ENCODE results near the gene CREBBP. TPM values are rescaled to one million over a fixed set of nuclear protein-coding genes. Genes with fewer than 3 reads are reported as not detected.
"Not testable (repeated sequence)": the region's sequence is repeated elsewhere in the genome, so short reads cannot be mapped to it uniquely, and the experiment has no call there.

The CREBBP gene
- total RNA-seq, 2 donors from 2014 or later = 57.1 to 63.1 TPM

DNA sequence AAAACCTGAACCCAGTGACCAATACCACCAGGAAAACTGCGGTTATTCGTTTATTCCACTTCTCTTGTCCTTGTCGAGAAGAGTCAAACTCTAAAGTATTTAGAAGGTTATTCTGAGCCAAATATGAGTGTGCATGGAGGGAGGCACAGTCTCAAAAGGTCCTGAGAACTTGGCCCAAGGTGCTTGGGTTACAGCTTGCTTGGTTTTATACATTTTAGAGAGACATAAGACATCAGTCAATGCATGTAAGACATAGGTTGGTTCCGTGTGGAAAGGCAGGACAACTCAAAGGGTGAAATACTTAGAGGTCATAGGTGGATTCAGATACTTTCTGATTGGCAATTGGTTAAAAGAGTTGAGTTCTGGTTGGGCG is 162.5 kb downstream of the CREBBP start:
- Mint-ChIP-seq H3K27me3 (ENCODE audit: low read depth) (no peaks in the 10 kb centered on the region), H3K9me3 (no peaks in the 10 kb centered on the region), H3K4me3 (peak overlapping the region; percentile 91 to 93), H3K4me1 (ENCODE audit: low read depth) (peaks cover 40% of the 10 kb centered on the region), H3K27ac (peak overlapping the region; percentile 86), H3K36me3 (ENCODE audit: insufficient read depth in 2 of 2) (peaks cover 0 to 7% of the 10 kb centered on the region in 2 donors)
- DNase-seq = no peak
- no peak for ATAC-seq (replicated peaks in 1 of 2)

DNA sequence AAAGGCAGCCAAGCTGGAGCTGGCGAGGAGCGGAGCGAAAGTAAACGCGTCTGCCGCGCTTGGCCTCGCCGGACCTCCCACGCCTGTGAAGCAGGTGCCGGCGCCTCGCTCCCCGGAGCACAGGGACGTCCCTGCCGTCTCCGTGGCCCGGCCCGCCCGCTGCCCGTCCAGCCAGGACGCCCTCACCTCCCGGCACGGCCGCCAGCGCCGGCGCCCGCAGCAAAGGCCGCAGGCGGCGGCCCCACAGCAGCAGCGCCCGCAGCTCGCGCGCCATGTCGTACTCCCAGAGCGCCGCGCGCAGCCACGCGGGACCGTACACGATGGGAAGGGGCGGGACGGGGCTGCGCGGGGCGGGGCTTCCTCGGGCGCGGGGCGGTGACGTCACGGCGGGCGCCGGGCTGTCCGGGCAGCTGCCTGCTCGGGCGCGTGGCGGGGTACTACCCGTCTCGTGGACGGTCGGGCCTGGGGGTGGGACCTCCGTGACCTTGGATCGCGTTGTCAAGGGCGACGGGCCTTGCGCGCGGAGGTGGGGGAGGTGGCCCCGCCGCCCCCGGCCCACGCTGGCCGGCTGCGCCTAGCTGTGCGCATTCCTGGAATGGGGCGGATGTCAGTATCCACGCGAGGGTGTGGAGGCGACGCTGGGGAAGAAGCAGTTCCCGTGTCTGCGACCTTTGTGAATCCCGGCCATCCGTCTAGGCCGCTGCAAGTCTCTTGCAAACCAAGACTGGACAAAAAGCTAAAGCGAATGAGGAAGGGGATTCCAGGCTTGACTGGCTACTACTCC is 163.1 kb downstream of the CREBBP start, which contains the start of gene TRAP1:
Gene TRAP1, minus strand, starts transcription at position 290 of the 784 bp plus-strand sequence. Its CDS starts 16 bp downstream, at position 274.
- Mint-ChIP-seq H3K4me1 (ENCODE audit: low read depth) (peaks cover 46% of the 10 kb centered on the region), H3K9me3 (no peaks in the 10 kb centered on the region), H3K27me3 (ENCODE audit: low read depth) (no peaks in the 10 kb centered on the region), H3K4me3 (peak within 1 kb of the TSS; percentile 91 to 93), H3K27ac (peak within 1 kb of the TSS; percentile 88), H3K36me3 (ENCODE audit: insufficient read depth in 2 of 2) (peaks cover 0 to 7% of the 10 kb centered on the region in 2 donors)
- DNase-seq = peak; percentile 90 to 93
- ATAC-seq (replicated peaks in 1 of 2) = peak; percentile 94 to 95

DNA sequence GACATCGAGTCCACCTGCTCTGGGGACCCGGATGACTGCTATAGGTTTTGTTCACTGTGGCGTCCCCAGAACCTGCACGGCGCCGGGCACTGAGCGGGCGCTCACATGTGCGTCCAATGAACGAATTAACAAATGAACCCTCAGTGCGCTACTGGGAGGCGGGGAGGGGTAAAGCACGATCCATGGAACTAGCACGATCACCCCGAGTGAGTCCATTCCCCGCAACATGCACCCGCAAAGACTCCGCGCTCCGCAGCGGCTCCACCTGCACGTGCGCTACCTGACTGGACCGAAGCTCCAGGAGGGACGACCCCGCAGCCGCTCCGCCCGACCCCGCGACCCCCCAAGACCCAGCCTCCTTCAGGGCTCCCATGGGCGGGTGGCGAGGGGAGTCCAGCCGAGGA is 163.7 kb downstream of the CREBBP start:
- ATAC-seq (replicated peaks in 1 of 2) = peak; percentile 26 to 35
- peaks cover 0 to 7% of the 10 kb centered on the region in 2 donors for H3K36me3 Mint-ChIP-seq (ENCODE audit: insufficient read depth in 2 of 2)
- H3K4me1 Mint-ChIP-seq (ENCODE audit: low read depth) = peaks cover 47% of the 10 kb centered on the region
- DNase-seq = peak; percentile 38 to 40
- no peaks in the 10 kb centered on the region for H3K27me3 Mint-ChIP-seq (ENCODE audit: low read depth)
- H3K9me3 Mint-ChIP-seq = no peaks in the 10 kb centered on the region
- H3K4me3 Mint-ChIP-seq = peak overlapping the region; percentile 91 to 93
- H3K27ac Mint-ChIP-seq = peak overlapping the region; percentile 88

DNA sequence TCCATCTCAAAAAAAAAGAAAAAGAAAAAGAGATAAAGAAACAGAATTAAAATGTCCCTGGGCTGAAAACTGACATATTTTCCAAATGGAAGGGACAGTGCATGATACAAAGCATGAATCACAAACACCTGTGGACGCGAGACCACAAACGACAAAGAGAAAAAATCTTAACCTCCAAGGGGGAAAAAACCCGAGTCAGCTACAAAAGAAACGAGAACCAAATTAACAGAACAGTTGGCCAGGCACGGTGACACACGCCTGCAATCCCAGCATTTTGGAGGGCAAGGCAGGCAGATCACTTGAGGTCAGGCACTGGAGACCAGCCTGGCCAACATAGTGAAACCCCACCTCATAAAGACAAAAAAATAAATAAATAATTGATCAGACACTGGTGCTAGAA is 165.1 kb downstream of the CREBBP start:
- Mint-ChIP-seq H3K27ac (no peak overlapping the region), H3K4me1 (ENCODE audit: low read depth) (peaks cover 47% of the 10 kb centered on the region), H3K36me3 (ENCODE audit: insufficient read depth in 2 of 2) (peaks cover 0 to 7% of the 10 kb centered on the region in 2 donors), H3K9me3 (no peaks in the 10 kb centered on the region), H3K4me3 (peak overlapping the region; percentile 56 to 91), H3K27me3 (ENCODE audit: low read depth) (no peaks in the 10 kb centered on the region)
- no peak for ATAC-seq (replicated peaks in 1 of 2)
- DNase-seq = no peak

DNA sequence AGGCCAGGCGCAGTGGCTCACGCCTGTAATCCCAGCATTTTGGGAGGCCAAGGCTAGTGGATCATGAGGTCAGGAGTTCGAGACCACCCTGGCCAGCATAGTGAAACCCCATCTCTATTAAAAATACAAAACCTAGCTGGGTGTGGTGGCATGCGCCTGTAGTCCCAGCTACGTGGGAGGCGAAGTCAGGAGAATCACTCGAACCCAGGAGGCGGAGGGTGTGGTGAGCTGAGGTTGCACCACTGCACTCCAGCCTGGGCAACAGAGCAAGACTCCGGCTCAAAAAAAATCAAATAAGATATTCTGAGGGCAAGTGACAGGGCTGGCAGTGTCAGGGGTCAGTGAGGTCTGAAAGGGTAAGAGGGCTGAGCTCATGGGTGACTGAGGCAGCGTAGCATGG is 166.1 kb downstream of the CREBBP start:
- H3K9me3 Mint-ChIP-seq; H3K27me3 Mint-ChIP-seq (ENCODE audit: low read depth); ATAC-seq (replicated peaks in 1 of 2); H3K27ac Mint-ChIP-seq; DNase-seq; H3K36me3 Mint-ChIP-seq (ENCODE audit: insufficient read depth in 2 of 2): not testable (repeated sequence)
- H3K4me3 Mint-ChIP-seq = peak overlapping the region in 1 of 2 donors; percentile 10
- peaks cover 47% of the 10 kb centered on the region for H3K4me1 Mint-ChIP-seq (ENCODE audit: low read depth)

DNA sequence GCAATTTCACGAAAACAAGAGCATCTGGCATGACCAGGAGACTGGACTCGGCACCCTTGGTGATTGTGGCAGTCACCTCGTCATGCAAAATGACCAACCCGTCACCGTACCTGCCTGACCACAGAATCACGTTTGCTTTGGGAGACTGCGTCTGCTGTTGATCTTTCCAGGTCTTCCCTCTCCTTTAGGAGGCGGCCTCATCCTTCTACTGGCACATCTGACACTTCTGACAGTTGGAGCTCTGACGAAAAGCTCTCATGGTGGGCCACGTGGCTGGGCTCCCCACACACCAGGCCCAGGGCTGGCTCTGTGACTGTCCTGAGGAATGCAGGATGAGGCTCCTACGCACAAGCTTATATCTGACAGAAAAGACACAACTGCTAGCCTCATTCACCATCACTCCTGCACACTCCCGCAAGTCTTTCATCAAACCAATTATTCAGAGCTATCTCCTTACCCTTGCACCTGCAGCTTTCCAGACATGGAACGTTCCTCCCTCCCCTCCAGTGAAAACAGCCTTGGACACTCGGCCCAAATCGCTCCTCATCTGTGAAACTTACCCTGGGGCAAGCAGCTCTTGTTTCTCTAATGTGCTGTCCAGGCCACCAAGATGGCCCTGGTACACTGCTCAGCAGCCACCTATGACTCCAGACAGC is 166.8 kb downstream of the CREBBP start:
- Mint-ChIP-seq H3K36me3 (ENCODE audit: insufficient read depth in 2 of 2) (peaks cover 0 to 9% of the 10 kb centered on the region in 2 donors), H3K9me3 (no peaks in the 10 kb centered on the region), H3K27ac (no peak overlapping the region), H3K4me3 (no peak overlapping the region), H3K27me3 (ENCODE audit: low read depth) (no peaks in the 10 kb centered on the region), H3K4me1 (ENCODE audit: low read depth) (peaks cover 47% of the 10 kb centered on the region)
- ATAC-seq (replicated peaks in 1 of 2) (no peak), DNase-seq (no peak)

DNA sequence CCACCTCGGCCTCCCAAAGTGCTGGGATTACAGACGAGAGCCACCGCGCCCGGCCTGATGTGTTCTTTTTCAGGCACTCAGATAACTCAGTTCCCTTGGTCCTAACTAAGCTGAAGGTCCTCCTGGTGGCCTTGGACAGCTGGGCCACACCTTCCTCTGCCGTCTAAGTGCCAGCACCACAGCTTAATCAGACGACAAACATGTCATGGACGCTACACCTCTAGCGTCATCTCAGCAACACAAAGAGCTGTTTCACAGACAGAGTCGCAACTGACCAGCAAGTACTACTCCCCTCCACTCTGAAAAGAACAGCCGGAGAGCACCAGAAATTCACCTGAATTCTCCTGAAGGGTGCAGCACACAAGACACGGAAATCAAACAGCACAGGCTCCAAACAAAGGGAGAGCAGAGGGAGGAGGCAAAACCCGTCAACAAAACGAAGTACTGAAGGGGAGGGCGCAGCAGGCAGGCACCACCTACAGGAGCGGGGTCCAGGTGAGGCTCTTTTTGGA is 167.6 kb downstream of the CREBBP start:
- ATAC-seq (replicated peaks in 1 of 2) = no peak
- Mint-ChIP-seq H3K36me3 (ENCODE audit: insufficient read depth in 2 of 2) (peaks cover 0 to 9% of the 10 kb centered on the region in 2 donors), H3K4me1 (ENCODE audit: low read depth) (peaks cover 42% of the 10 kb centered on the region), H3K9me3 (no peaks in the 10 kb centered on the region), H3K4me3 (no peak overlapping the region), H3K27me3 (ENCODE audit: low read depth) (no peaks in the 10 kb centered on the region), H3K27ac (no peak overlapping the region)
- DNase-seq = no peak

DNA sequence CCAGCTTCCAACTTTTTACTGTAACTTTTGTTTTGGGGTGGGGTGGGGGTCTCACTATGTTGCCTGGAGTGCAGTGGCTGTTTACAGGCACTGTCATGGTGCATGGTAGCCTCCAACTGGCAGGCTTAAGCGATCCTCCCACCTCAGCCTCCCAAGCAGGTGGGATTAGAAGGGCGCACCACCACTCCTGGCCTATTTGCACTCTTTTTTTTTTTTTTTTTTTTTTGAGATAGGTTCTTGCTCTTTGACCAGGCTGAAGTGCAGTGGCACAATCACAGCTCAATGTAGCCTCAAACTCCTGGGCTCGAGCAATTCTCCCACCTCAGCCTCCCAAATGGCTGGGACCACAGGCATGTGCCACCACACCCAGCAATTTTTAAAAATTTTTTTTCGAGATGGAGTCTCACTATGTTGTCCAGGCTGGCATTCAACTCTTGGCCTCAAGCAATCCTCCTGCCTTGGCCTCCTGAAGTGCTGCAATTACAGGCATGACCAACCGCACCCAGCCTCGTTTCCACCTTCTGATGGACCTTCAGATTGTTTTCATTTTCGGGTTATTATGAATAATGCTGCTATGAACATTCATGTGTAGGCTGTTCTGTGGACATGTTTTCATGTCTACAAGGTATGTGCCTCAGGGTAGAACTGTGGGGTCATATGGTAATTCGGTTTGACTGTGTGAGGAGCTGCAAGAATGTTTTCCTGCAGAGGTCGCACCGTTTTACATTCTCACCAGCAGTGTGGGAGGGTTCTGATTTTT is 174.1 kb downstream of the CREBBP start:
- H3K27me3 Mint-ChIP-seq (ENCODE audit: low read depth) = no peaks in the 10 kb centered on the region
- H3K27ac Mint-ChIP-seq = no peak overlapping the region
- H3K4me3 Mint-ChIP-seq = no peak overlapping the region
- H3K36me3 Mint-ChIP-seq (ENCODE audit: insufficient read depth in 2 of 2) = peaks cover 0 to 10% of the 10 kb centered on the region in 2 donors
- H3K9me3 Mint-ChIP-seq = no peaks in the 10 kb centered on the region
- H3K4me1 Mint-ChIP-seq (ENCODE audit: low read depth) = no peaks in the 10 kb centered on the region
- ATAC-seq (replicated peaks in 1 of 2) = no peak
- DNase-seq = no peak

DNA sequence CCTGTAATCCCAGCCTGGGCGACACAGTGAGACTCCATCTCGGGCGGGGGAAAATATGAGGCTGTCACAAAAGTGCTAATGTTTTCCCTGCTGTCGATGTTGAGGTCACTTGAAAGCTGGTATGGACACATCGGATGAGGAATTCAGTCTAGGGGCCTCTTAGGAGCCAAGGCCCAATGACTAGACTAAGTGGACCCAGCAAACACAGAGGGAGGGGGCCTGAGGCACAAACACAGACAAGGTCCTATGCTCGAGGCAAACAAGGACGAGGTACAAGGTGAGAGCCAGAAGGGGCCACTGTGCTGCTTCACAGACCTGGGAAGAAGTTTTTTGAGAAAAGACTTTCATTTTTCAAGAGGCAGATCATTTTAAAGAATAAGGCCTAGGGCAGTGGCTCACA is 178.4 kb downstream of the CREBBP start:
- H3K4me3 Mint-ChIP-seq = no peak overlapping the region
- H3K27me3 Mint-ChIP-seq (ENCODE audit: low read depth) = no peaks in the 10 kb centered on the region
- no peak overlapping the region for H3K27ac Mint-ChIP-seq
- peaks cover 0 to 6% of the 10 kb centered on the region in 2 donors for H3K36me3 Mint-ChIP-seq (ENCODE audit: insufficient read depth in 2 of 2)
- H3K9me3 Mint-ChIP-seq = no peaks in the 10 kb centered on the region
- DNase-seq (no peak), ATAC-seq (replicated peaks in 1 of 2) (no peak)
- H3K4me1 Mint-ChIP-seq (ENCODE audit: low read depth) = peaks cover 7% of the 10 kb centered on the region

DNA sequence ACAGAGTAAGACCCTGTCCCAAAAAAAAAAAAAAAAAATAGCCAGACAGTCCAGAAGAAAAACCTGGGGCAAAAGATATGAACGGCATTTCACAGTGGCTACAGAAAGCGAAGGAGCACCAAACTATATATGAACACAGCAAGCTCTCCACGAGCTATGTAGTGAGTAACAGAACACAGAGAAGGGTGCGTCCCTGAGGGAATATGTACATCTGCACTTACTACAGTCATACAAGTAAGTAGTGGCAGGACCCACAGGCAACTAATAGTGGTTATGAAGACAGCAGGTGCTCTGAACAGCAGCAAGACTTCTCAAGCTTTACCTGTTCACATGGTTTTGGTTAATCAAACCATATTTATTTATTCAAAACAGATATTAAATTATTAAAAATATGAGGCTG is 179.0 kb downstream of the CREBBP start:
- DNase-seq = no peak
- Mint-ChIP-seq H3K4me1 (ENCODE audit: low read depth) (peaks cover 7% of the 10 kb centered on the region), H3K9me3 (no peaks in the 10 kb centered on the region), H3K27ac (no peak overlapping the region), H3K36me3 (ENCODE audit: insufficient read depth in 2 of 2) (peaks cover 0 to 6% of the 10 kb centered on the region in 2 donors), H3K27me3 (ENCODE audit: low read depth) (no peaks in the 10 kb centered on the region), H3K4me3 (no peak overlapping the region)
- no peak for ATAC-seq (replicated peaks in 1 of 2)

DNA sequence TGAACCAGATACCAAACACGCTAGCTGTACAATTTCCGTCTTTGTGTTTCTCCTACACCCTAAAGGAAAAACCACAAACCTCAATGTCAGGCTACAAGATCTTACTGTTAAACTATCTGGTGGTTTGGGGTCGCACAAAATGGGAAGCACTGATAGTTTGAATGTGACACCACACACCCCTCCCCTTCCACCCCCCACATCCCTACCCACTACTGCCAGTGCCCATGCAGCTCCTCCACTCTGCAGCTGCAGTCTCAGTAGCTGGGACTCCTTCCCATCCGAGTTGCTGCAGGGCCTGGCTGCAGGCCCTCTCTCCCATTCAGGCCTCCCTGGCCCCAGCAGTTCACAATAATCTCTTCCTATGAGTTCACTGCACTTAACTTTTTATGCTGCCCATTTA is 181.6 kb downstream of the CREBBP start:
- DNase-seq (no peak), ATAC-seq (replicated peaks in 1 of 2) (no peak)
- Mint-ChIP-seq H3K27me3 (ENCODE audit: low read depth) (no peaks in the 10 kb centered on the region), H3K9me3 (no peaks in the 10 kb centered on the region), H3K27ac (no peak overlapping the region), H3K4me1 (ENCODE audit: low read depth) (peaks cover 18% of the 10 kb centered on the region), H3K4me3 (no peak overlapping the region), H3K36me3 (ENCODE audit: insufficient read depth in 2 of 2) (peaks cover 0 to 6% of the 10 kb centered on the region in 2 donors)

DNA sequence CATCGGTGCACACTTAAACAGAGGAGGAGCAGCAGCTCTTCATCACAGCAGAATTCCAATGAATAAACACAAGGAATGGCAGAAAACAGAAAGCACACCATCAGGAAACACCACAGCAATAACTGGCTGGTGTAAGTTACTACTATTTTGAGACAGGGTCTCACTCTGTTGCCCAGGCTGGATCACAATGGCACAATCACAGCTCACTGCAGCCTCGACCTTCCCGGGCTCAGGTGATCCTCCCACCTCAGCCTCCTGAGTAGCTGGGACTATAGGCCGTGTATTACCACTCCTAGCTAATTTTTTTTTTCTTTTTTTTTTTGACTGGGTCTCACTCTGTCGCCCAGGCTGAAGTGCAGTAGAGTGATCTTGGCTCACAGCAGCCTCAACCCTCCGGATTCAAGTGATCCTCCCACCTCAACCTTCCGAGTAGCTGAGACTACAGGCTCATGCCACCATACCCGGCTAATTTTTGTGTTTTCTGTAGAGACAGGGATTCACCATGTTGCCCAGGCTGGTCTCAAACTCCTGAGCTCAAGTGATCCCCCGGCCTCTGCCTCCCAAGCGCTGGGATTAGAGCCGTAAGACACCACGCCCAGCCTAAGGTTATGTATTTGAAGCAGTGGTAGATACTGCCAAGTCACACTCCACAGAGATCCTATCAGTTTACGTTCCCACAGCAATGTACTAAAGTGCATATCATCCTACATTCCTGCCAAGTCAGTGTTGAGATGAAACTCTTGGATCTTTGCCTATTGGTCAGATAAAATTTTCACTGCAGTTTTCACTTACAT is 183.9 kb downstream of the CREBBP start:
- Mint-ChIP-seq H3K4me1 (ENCODE audit: low read depth) (peaks cover 21% of the 10 kb centered on the region), H3K9me3 (no peaks in the 10 kb centered on the region), H3K27me3 (ENCODE audit: low read depth) (no peaks in the 10 kb centered on the region), H3K27ac (no peak overlapping the region), H3K36me3 (ENCODE audit: insufficient read depth in 2 of 2) (peaks cover 0 to 3% of the 10 kb centered on the region in 2 donors), H3K4me3 (no peak overlapping the region)
- DNase-seq (no peak), ATAC-seq (replicated peaks in 1 of 2) (no peak)
